Measurements from ENCODE around the gene ABLIM2.
A peak's percentile ranks its signal among the peaks of the same experiment; 100 is the strongest.

ABLIM2 gene

GRCh38 chr4:8198206-8198905 is 39.7 kb upstream of the ABLIM2 start:
- DNase-seq (ENCODE audit: low read depth) = no peak
- H3K4me3 ChIP-seq (ENCODE audit: low read length) = no peak overlapping the region
- no peak for TF ChIP-seq CTCF (conservative IDR thresholded peaks at IDR 0.05; ENCODE audit: low read depth, low read length)

GRCh38 chr4:8197521-8197920 is 38.9 kb upstream of the ABLIM2 start:
- DNase-seq (ENCODE audit: low read depth) = no peak
- H3K4me3 ChIP-seq (ENCODE audit: low read length) = no peak overlapping the region
- TF ChIP-seq CTCF (conservative IDR thresholded peaks at IDR 0.05; ENCODE audit: low read depth, low read length) = no peak

DNA sequence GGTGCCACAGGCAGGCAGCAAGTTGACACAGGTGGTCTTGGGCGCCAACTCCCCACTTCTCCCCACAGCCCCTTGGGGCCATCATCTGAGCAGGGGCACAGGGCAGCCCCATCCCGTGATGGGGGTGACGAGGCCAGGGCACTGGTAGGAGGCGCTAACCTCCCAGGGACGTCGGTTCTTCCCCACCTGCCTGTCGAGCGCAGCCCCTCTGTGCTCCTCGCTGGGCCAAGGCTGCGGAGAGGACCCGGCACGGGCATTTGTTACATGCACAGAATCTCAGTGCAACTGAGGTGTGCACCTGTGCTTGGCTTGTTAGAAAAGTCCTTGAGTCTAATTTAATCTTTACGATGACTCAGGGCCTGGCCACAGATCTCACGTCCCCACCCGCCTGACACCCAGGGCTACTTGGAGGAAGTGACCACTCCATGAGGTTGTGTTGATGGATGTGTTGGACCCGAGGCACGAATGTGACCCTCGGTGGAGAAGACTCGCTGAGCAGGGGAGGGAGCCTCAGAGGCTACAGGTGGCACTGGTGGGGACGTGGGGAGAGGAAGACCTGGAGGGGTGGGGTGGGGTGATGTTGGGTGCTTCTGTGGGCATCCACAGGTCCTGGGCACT is 37.3 kb upstream of the ABLIM2 start:
- no peak overlapping the region for H3K4me3 ChIP-seq (ENCODE audit: low read length)
- no peak for TF ChIP-seq CTCF (conservative IDR thresholded peaks at IDR 0.05; ENCODE audit: low read depth, low read length)
- no peak for DNase-seq (ENCODE audit: low read depth)

- DNase-seq (ENCODE audit: low read depth) = no peak
- H3K4me3 ChIP-seq (ENCODE audit: low read length) = no peak overlapping the region
- no peak for TF ChIP-seq CTCF (conservative IDR thresholded peaks at IDR 0.05; ENCODE audit: low read depth, low read length)
Observed at GRCh38 chr4:8195431-8195830, 36.8 kb upstream of the ABLIM2 start.

GRCh38 chr4:8194306-8195242 is 36.0 kb upstream of the ABLIM2 start:
- no peak for DNase-seq (ENCODE audit: low read depth)
- TF ChIP-seq CTCF (conservative IDR thresholded peaks at IDR 0.05; ENCODE audit: low read depth, low read length) = no peak
- H3K4me3 ChIP-seq (ENCODE audit: low read length) = no peak overlapping the region

GRCh38 chr4:8192748-8193738 is 34.4 kb upstream of the ABLIM2 start:
- TF ChIP-seq CTCF (conservative IDR thresholded peaks at IDR 0.05; ENCODE audit: low read depth, low read length) = peak; percentile 37
- no peak overlapping the region for H3K4me3 ChIP-seq (ENCODE audit: low read length)
- DNase-seq (ENCODE audit: low read depth) = no peak

All from retinal pigment epithelial cell (primary cell).